ENCODE measurements around the gene BCAS3.
"Not testable (repeated sequence)": the region's sequence is repeated elsewhere in the genome, so short reads cannot be mapped to it uniquely, and the experiment has no call there.

The BCAS3 gene

DNA sequence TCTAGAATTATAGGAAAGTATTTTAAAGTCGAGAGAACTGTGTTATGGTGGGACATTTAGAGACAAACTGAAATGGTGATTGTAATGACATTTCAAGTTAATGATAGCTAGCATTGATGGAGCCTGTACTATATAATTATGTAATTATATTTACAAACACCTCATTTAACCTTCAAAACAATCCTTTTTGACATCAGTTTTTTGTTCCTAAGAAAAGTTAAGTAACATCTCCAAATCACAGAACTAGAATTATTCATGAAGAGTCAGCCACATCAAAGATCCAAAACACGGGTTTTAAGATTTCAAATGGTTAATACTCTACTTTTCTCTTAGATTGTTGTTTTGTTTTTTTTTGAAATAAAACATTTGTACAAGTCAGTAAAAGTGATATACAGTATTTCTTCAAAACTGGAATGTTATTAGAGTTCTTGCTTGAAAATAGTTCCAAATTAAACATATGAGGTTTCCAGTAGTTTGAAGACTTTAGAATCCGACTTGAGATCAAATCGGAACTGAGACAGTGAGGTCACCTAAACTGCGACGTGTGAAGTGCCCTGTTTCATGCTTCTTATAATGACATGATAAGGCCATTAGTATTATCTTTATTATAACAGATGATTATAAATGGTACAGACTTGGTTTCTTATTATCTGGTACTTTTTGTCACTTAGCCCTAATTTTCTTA, 457.0 kb downstream of the BCAS3 start:
- DNase-seq, result no peak

DNA sequence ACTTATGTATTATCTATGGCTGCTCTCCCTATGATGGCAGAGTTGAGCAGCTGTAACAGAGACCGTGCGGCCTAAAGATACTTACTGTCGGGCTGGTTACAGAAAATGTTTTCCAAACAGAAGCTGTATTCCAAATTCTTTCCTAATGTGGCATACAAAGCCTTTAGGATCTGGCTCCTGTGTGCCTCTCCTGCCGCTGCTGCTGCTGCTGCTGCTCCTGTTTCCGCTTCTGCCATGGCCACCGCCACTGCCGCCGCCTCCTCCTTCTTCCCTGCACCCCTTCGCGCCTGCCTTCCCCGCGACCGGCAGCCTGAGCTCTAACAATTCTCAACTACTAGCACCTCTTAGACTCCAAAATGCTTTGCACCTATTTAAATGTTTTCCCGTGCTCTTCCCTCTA, 458.1 kb downstream of the BCAS3 start:
- DNase-seq, result no peak

DNA sequence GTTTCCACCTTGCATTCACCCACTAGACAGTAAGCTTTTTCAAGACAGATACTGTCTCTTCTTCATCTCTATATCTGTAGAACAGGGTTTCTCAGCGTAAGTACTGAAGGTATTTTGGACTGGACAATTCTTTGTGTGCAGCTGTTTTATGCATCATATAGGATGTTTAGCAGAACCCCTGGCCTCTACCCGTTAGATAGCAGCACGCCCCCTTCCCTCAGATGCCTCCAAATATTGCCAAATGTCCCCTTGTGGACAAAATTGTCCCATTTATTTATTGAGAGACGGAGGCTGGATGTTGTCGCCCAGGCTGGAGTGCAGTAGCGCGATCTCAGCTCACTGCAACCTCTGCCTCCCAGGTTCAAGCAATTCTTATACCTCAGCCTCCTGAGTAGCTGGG, 458.6 kb downstream of the BCAS3 start:
- DNase-seq, result no peak

DNA sequence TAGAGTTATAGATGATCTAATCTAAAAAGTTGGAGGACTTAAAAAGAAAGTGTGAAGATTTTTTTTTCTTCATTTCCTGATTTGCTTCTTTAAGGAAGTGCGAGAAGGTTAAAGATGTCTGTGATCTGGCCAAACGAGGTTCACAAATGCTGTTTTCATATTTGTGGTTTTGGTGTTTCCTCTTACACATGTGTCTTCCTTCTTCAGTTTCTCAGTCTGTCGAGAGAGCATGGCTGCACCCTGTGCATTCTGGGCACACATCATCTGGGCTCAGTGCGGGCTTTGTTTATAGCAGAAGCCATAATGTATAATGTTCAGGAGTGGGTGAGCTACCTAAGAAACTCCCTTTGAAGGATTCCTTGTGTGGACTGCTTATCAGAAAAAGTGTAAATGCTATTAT, 461.6 kb downstream of the BCAS3 start:
- DNase-seq, result peak; percentile 63

DNA sequence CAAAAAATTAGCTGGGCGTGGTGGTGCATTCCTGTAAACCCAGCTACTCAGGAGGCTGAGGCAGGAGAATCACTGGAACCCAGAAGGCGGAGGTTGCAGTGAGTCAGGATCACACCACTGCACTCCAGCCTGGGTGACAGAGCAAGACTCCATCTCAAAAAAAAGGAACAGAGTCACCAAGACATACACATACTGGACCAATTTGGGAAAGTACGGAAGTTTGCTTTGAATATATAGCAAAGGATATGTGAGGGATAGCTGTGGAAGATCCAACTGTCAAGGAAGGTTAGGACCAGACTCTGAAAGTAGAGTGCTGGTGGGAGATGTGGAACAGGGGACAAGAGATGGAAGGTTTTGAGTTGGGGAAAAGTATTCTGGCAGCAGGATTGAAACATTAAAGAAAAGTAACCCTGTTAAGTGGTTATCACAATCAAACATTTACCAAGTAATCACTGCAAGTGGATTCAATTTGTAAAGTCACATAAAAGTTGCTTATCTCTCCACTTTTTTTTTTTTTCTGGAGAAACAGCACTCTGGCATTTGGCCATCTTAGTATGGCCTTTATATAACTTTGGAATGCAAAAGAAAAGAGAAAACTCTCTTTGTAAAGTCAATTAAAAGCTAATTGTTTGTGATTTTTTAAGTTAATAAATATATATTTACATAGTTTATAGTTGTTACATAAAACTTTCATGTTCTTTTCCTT, 462.6 kb downstream of the BCAS3 start:
- DNase-seq, result no peak

DNA sequence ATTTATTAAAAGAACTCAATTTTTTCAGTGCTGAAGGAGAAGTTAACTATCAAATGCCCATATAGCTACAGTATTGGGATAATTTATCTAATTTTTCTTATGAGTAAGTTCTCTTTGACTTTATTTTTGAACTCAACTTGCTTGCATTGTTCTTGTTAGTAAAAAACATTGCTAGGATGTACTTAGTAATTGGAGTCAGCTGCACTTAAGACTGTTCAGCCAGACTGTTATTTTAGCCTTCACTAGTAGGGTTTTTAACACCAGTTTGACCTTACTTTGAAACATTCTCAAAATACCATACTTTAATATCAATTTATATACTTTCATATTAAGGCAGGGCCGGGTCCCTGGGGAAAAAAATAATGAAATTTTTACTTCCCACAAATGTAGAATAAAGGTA, 465.4 kb downstream of the BCAS3 start:
- no peak for DNase-seq

DNA sequence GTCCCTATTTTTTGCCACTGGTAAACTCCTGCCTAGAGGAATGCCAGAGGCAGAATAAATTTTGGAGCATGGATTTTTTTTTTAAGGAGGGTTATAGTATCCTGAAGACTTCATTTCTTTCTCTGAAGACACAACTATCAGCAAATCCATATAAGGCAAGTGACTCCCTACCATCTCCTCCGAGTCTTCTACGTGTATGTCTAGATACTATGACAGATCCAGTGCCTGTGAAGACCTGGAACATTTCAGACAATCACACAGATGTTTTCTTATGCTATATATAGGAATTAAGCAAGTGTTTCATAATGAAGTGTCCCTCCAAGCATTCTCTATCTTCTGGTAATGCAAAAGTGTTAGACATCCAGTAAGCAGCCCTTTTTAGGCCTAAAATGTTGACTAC, 466.5 kb downstream of the BCAS3 start:
- DNase-seq, result no peak

DNA sequence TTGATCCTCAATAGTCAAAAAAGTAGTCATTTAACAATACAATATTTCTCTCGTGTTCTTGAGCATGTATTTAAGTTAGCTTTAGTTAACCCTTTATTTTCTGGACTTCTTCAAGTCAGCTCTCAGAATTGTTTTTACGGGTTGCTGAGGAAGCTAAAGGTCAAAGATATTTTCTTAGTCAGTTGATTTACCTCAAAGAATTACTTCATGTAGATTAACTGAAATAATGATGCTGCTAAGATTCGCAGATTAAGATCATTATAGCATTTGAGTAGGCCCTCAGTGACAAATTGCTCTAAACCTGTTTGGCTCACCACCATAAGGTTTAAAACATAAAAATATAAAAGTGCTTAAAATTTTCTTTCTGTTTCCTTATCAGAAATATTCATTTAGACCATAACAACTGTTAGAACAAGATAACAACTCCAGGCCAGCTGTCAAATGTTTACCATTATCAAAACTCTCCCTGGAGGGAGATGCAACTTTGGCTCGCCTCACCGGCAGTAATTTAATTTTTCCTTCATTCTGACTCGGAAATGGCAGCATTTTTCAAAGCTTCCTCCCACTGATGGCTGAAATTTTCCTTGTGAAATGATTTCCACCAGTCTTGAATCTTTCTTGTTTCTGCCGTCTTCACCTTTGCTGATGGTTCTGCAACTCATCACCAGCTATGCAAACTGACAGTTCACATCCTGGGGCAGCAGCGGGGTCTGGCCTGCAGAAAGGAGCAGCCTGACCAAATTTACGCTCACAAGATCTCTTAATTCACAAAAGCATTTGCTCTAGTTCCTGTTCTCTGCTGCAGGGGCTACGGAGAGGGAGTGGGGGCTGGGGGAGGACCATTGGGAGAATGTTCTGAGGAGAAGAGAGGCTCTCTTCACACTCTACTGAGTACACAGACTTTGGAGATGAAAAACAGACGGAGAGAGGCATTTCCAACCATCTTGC, 467.2 kb downstream of the BCAS3 start:
- no peak for DNase-seq

DNA sequence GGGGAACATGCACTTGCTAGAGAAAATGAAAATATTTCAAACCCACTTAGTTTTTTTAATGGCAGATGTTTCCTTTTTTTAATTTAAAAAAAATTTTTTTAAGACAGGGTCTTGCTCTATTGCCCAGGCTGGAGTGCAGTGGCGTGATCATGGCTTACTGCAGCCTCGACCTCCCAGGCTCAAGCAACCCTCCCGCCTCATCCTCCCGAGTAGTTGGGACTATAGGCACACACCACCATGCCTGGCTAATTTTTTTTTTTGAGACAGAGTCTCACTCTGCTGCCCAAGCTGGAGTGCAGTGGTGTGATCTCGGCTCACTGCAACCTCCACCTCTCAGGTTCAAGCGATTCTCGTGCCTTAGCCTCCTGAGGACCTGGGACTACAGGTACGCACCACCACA, 469.2 kb downstream of the BCAS3 start:
- not testable (repeated sequence) for DNase-seq

DNA sequence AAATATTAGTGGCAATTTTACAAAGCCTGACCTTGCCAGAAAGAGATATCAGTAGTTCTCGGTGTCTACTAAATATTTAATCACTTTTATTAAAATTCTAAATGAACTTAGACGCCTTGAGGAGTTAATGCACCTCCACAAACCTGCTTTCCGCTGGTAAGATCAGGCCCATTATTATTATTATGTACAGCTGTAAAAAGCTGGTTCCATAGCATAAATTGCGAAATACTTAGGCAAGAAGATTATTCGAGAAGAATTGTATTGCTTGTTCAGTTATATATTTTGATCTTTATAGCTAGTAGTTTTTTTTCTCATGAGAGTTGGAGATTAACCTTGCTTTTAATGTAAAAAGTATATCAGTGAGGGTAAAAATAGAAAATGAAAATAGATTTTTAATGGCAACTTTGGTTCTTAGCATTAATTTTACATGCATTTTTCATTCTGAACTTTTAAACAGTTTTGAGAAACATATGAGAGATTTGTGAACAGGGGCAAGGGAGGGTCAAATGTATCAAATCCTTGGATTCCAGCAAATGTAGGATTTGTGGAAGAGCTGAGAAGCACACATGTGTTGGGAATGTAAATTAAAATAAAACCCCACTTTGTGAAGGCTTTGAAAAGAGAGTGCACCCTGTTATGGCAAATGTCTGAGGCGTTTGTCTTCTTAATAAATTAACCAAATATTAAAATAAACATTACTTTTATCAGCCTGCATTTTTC, 471.6 kb downstream of the BCAS3 start:
- DNase-seq, result no peak

DNA sequence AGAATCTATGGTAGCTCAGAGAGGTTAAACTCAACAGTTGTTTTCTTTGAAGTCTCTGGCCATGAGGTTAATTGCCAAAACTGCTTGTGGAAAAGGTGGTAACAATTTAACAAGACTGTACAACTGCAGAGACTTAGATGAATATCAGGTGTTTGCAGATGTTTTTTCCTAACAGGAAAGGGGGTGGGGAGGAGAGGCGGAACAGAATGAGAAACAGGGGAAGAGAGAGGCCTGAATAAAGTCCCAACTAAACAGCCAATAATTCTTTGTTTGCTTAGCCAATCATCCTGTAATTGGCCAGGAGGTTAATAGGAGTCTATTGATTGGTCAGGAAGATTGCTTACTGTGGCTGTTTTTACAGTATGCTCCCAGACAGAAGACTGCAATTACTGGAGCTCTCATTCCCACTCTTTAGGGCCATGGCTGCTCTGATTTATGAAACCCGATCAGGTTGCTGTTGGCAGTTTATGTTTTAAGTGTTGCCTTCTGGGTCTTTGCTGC, 472.3 kb downstream of the BCAS3 start:
- DNase-seq, result no peak

DNA sequence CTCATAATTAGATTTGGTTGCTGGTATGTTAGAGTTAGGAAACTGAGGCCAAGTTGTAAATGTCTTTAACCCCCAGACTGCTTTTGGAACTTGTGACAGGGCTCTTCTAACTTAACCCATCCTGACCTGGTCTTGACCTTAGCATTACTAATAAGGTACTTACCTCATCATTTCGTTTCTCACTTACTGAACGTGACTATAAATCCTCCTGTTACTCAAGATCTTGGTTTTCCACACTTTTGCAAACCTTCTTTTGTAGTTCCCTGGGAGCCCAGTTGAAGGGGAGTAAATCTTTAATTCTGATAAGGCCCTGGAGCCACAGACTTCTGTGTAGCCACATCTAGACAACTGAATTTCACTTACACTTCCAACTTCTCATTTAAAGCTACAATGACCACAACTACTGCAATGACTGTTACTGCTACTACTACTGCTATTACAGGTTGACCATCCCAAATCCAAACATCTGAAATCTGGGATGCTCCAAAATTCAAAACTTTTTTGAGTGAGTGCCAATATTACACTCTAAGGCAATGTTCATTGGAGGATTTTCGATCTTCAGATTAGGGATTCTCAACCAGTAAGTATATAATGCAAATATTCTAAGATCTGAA, 473.1 kb downstream of the BCAS3 start:
- DNase-seq, result no peak

DNA sequence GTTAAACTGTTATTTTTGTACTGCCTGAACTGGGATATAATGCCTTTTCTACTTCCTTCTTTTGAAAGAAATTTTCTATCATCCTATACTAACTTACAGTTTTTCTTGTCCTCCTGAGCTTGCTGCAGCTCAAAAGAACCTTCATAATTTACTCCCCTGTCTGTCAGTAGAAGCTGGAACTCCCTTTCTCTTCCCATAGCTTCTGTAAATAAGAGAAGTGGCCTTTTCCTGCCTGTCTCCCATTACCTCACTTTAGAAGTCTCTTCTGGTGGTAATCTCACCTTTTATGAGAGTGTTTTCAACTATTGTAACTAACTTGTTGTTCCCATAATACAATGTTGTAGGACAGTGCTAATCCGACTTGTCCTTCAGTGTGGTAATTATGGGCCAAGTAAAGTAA, 475.2 kb downstream of the BCAS3 start:
- DNase-seq, result no peak

DNA sequence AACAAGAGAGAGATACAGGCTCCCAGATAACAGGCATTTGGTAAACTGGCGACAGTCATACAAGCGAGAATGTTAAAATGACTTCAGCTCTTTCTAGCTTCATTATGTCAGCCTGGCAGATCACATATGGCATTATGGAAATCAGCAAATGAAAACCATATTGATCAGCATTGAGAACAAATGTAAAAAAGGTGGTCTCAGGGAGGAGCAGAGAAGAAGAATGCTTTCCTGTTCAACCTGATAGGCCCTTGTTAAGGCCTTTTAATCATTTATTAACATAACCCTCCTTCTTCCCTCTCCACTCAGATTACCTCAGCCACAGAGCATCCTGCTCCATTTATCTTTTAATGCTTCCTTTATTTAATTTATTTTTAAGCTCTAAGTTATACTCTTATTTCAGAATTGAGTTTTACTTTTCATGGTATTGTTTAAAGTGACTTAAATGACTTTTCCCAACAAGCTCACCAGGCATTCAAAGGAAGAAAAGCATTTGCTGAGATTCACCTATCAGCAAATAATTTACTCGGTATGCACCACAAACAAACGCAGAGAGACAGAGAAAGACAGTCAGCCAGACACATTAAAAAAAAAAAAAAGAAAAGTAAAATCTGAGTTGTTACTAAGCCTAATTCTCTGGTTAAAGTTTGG, 478.1 kb downstream of the BCAS3 start:
- no peak for DNase-seq

DNA sequence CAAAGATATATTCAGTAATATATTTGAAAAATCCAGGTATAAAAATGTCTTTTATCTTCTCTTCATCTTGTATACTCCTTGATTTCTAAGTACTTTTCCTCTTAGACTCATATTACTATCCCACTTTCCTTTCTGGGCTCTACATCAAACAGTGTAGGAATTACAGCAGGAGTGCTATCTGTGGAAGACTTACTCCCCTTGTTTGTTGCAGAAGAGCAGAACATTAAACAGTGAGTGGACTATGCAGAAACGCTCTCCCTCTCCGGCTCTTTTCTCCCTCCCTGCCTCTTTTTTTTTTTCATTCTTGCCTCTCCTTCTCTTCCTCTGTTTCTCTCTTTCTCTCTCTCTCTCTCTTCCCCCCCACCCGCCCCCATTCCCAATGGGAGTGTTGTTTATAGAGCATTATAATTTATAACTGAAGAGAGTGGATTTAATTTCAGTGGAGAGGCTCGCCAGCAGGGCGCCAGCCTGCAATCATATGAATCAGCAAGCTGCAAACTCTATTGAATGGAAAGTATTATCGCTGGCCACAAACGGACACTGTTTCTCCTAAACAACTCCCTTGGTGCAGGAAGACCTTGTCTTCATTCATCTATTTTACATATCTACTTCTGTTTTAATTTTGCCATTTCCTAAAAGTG, 479.7 kb downstream of the BCAS3 start:
- no peak for DNase-seq

DNA sequence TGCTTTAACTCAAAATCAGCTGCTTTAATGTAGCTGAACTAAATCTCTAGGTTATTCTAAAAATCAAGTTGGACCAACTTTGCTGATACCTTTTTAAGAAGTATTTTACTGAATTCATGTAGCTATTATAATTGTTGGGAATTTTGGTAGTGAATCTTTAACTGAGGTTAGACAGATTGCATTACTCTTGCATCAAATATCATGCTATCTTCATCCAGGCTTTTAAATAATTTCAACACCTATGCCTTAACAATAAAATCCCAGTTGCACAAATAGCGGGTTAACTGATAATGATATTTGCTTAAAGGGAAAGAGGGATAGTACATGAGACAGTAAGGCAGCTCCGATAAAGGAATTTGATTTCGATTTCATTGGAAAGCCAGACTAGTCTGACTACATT, 480.7 kb downstream of the BCAS3 start:
- no peak for DNase-seq

DNA sequence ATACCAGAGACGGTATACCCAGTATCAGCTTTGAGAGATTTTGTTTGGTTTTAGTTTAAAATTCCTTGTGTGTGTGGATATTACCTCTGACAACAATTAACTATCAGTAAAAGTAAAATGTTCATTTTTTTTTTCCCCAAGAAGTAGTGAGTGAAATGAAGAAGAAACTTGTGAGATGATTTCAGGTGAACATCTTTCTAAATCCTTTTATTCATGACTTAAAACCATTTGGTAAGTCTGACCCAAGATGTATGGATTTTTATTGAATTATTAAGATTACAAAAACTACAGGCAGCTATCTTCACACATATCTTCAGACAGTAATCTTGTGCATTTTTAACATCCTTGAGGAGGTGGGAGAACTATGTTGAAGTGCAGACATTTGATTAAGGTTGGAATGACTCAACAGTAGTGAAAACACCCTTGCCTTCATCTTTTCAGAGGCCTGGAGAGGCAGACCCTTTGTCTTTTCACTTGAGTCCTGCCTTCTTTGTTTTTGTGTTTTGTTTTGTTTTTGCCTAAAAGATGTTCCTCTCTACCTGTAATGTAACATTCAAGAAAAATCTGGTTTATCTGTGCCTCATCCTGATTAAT, 481.7 kb downstream of the BCAS3 start:
- no peak for DNase-seq

DNA sequence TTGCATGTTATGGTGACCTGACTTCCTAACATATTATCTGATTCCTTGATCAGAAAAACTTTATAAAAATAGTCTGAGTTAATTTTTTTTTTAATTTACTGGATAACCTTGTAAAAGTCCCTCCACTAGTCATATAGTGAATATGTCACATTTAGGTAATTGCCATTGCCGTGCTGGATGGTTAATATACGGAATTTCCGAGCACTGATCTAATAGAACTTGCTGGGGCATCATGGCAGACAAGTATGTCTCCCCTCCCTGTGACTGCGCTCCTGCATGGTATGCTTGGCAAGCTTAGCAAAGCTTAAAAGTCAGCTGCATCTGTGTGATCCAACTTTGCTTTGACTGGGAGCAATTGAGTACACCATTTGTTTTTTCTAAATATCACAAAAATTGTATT, 482.6 kb downstream of the BCAS3 start:
- no peak for DNase-seq

DNA sequence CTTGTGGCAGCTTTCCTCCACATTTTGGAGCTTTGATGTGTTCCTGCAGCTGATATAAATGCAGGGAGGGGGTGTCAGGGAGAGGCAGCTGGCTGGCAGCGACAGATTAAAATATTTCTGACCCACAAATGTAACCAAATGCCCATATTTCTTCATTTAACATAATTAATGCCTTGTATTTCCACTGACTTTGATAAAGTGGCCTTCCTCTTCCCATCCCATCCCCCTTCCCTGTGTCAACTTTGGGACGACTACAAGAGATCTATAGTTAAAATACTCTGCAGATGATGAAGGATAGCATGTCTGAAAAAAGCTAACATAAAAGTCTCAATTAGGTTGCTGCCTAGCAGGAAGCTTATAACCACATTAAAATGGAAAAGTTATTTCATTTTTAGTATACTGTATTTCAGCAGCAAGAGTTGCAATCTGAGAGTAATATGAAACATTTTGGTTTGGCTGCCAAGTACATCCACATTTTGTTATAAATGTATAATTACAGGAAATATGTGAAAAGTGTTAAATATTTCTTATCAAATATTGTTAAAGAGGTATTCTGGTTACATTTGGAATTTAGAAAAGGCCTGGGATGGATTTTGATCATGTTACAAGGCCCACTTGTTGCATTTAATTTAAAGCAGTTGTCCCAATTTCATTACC, 483.3 kb downstream of the BCAS3 start:
- no peak for DNase-seq

DNA sequence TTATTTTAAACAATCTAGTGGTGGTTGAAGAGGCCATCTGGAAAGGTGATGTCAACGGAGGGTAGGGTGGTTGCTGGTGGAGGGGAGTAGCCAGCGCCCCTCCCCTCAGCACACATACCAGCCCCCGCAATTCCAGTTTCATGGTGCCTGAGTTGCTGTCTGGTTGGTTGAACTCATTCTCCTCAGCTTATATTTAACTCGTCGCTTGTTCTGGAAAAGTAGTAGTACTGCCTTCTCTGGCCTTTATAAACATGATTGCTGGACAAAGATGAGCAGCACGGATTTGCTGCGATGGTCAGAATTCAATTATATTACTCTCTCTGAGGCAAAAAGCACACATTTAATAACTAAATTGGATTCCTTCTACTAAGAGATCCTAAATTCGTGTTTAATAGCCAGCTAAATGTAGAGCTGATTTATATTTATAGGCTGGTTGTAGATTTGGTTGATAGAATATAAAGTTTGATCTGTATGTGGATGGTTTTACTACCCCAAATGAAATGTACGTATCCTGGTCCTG, 484.0 kb downstream of the BCAS3 start:
- DNase-seq, result no peak

Data from CD4-positive, alpha-beta T cell treated with Interleukin-15 for 1 hour (primary cell).